ENCODE results near the gene P4HB.

P4HB gene

DNA sequence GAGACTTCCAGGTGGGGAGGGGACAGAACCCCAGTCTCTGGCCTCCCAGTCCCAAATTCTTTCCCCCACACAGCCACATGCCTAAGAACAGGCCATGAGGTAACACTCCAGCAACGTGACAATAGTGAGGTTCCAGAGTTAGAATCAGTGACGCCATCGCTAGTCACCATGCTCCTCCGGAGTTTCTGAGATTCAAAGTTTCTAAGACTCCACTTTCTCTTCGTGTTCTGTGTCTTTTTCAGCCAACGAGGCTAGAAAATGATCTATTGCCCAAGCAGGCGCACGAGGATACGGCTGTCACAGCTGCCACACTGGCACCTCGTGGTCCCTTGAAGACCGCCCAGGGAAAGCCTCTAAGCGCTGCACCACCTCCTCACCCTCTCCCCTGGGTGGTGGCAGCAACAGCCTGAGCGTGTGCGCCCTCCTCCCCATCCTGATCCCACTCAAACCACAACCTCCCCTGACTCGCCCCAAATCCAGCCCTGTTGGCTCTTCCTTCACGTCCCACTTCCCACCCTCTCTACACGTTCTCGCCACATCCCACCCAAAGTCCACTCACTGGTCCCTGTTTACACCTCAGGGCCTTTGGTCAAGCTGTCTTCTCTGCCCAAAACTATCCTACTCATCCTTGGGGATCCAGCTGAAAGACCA lies 28.3 kb downstream of the P4HB start:
- TF ChIP-seq, protein P1, sequence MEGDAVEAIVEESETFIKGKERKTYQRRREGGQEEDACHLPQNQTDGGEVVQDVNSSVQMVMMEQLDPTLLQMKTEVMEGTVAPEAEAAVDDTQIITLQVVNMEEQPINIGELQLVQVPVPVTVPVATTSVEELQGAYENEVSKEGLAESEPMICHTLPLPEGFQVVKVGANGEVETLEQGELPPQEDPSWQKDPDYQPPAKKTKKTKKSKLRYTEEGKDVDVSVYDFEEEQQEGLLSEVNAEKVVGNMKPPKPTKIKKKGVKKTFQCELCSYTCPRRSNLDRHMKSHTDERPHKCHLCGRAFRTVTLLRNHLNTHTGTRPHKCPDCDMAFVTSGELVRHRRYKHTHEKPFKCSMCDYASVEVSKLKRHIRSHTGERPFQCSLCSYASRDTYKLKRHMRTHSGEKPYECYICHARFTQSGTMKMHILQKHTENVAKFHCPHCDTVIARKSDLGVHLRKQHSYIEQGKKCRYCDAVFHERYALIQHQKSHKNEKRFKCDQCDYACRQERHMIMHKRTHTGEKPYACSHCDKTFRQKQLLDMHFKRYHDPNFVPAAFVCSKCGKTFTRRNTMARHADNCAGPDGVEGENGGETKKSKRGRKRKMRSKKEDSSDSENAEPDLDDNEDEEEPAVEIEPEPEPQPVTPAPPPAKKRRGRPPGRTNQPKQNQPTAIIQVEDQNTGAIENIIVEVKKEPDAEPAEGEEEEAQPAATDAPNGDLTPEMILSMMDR (IDR thresholded peaks at IDR 0.05; ENCODE audit: low read depth, low read length, missing control alignments), result no peak
- DNase-seq (ENCODE audit: low read depth), result no peak
- peak overlapping the region; percentile 85 for H3K4me3 ChIP-seq (ENCODE audit: low read depth, low read length)

DNA sequence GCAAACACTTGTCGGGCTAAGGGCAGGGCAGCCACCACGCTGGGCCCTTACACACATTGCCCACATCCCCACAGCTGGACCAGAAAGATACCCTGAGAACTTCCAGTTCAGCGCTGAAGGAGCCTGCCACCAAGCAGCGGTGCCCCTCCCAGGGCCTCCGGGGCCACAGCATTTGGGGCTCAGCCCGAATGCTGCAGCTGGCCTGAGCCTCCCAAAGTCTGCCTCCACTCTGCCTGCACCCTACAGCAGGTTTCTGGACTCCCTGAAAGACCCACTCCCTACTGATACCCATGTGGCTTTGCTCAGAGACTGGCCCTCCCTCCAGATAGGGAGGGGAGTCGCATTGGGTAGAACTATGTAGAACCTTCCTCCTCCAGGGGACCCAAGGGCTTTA lies 28.8 kb downstream of the P4HB start:
- TF ChIP-seq, protein P1 (IDR thresholded peaks at IDR 0.05; ENCODE audit: low read depth, low read length, missing control alignments), result no peak
- DNase-seq (ENCODE audit: low read depth), result no peak
- peak overlapping the region; percentile 85 for H3K4me3 ChIP-seq (ENCODE audit: low read depth, low read length)

GRCh38 chr17:81829858-81830257 lies 30.5 kb downstream of the P4HB start:
- TF ChIP-seq, protein P1 (IDR thresholded peaks at IDR 0.05; ENCODE audit: low read depth, low read length, missing control alignments), result no peak
- no peak overlapping the region for H3K4me3 ChIP-seq (ENCODE audit: low read depth, low read length)
- DNase-seq (ENCODE audit: low read depth), result no peak

DNA sequence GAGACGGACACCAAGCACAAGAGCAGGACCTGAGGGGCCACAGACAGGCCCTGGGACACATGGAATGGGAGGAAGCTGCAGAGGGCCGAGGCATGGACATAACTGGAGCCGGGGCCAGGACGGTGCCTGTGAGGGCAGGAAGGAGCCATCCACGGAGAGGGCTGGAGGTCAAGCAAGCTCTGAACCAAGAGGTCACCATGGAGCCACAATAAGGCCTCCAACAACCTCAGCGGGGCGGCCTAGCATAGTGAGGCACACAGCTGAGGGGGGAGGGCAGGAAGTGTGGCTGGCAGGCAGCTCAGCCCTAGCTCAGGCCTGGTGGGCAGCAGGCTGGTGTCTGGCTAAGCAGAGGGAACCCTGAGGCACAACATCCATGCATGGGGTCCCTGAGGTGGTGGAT lies 31.7 kb downstream of the P4HB start:
- DNase-seq (ENCODE audit: low read depth), result no peak
- H3K4me3 ChIP-seq (ENCODE audit: low read depth, low read length), result no peak overlapping the region
- TF ChIP-seq, protein P1 (IDR thresholded peaks at IDR 0.05; ENCODE audit: low read depth, low read length, missing control alignments), result no peak

- TF ChIP-seq, protein P1 (IDR thresholded peaks at IDR 0.05; ENCODE audit: low read depth, low read length, missing control alignments), result peak; percentile 6
- DNase-seq (ENCODE audit: low read depth), result no peak
- H3K4me3 ChIP-seq (ENCODE audit: low read depth, low read length), result no peak overlapping the region
These were observed 34.4 kb downstream of the P4HB start for GRCh38 chr17:81825841-81826466.

GRCh38 chr17:81824595-81824994 lies 35.7 kb downstream of the P4HB start:
- no peak overlapping the region for H3K4me3 ChIP-seq (ENCODE audit: low read depth, low read length)
- TF ChIP-seq, protein P1 (IDR thresholded peaks at IDR 0.05; ENCODE audit: low read depth, low read length, missing control alignments), result no peak
- DNase-seq (ENCODE audit: low read depth), result no peak

Measured in GM12864 (cell line).